HepG2 (cell line): ENCODE measurements around the gene PRKAR1A. TPM values are rescaled to one million over a fixed set of nuclear protein-coding genes. Genes with fewer than 3 reads are reported as not detected.

Experiments
- ATAC-seq: fragments of 200-7000 bp; cut with Tn5 transposase; 3 replicates; pipeline ENCODE4 v1.9.1; 2020; ENCODE audit warnings: mild to moderate bottlenecking, moderate library complexity
- BruUV-seq: library from RNA; stranded (reverse); fragments of 400-500 nt; replicated peaks from 2 replicates; lab custom pipeline; 2021; lab: Mats Ljungman, UMichigan
- CTCF ChIA-PET: fragments of 300-600 bp; formaldehyde crosslinking; extraction: SDS; loops from one replicate; lab custom pipeline; 2021; ENCODE audit warnings: low total read pairs, inconsistent platforms, low intra/inter-chr PET ratio; lab: Yijun Ruan, JAX
- POLR2A ChIA-PET: fragments of 350-600 bp; sonication (Branson Sonifier 250); formaldehyde crosslinking; loops from one replicate; lab custom pipeline; 2020; ENCODE audit warnings: antibody characterized with exemption, inconsistent platforms; lab: Yijun Ruan, JAX
- DNase-seq: peaks from one replicate; pipeline ENCODE4 v3.0.0-alpha.2; 2015; ENCODE audit warnings: low spot score
- FAIRE-seq: peaks from 3 replicates; lab custom pipeline; 2011; peaks lifted over from hg19 to GRCh38; lab: Jason Lieb, UNC
- H2AFZ ChIP-seq: one replicate; pipeline ENCODE4 v1.6.1; 2011; ENCODE audit warnings: low read length, inconsistent platforms
- H3K27ac ChIP-seq: fragments of 300-600 bp; 3 replicates; pipeline ENCODE4 v1.8.0; 2011; ENCODE audit warnings: mixed run types, mild to moderate bottlenecking, mixed read lengths, low read length, inconsistent platforms; ENCODE audit not compliant: insufficient read depth; ENCODE audit errors: extremely low read length
- H3K27me3 ChIP-seq, 2 experiments: fragments of 200-600 bp in 1 of 2; 2 replicates in 1 of 2; 3 replicates in 1 of 2; pipeline versions ENCODE4 v1.6.0 to v1.8.0; 2011; ENCODE audit warnings: low read length in 2 of 2, mild to moderate bottlenecking in 2 of 2, moderate library complexity in 2 of 2, inconsistent platforms in 1 of 2; ENCODE audit not compliant: insufficient read depth in 2 of 2, control insufficient read depth in 1 of 2
- H3K36me3 ChIP-seq, 2 experiments: fragments of 200-600 bp in 1 of 2; replicated peaks in 1 of 2; 2 replicates in 1 of 2; 3 replicates in 1 of 2; pipeline versions ENCODE4 v1.5.1 to v1.8.0; 2011; ENCODE audit warnings: low read length in 2 of 2, inconsistent platforms in 1 of 2; ENCODE audit not compliant: insufficient read depth in 2 of 2, control insufficient read depth in 1 of 2
- H3K4me1 ChIP-seq: 2 replicates; pipeline ENCODE4 v1.5.1; 2012; ENCODE audit warnings: low read length, inconsistent platforms; ENCODE audit not compliant: insufficient read depth
- H3K4me2 ChIP-seq: 2 replicates; pipeline ENCODE4 v1.6.0; 2011; ENCODE audit warnings: low read depth, low read length, inconsistent platforms
- H3K4me3 ChIP-seq, 3 experiments: fragments of 200-600 bp in 1 of 3; sonication (generic), shearing (Covaris generic) in 1 of 3; replicated peaks in 1 of 3; 2 replicates each; pipeline ENCODE4 v1.5.1; 2011 to 2016; ENCODE audit warnings: low read length in 3 of 3, inconsistent platforms in 2 of 3, low read depth in 2 of 3, mild to moderate bottlenecking in 2 of 3, control low read depth in 1 of 3, mixed read lengths in 1 of 3; ENCODE audit not compliant: insufficient read depth in 1 of 3
- H3K79me2 ChIP-seq: one replicate; pipeline ENCODE4 v1.6.1; 2011; ENCODE audit warnings: low read length, inconsistent platforms; ENCODE audit not compliant: insufficient read depth
- H3K9ac ChIP-seq: 2 replicates; pipeline ENCODE4 v1.6.0; 2011; ENCODE audit warnings: mild to moderate bottlenecking, low read depth, low read length, inconsistent platforms; ENCODE audit not compliant: insufficient read depth
- H3K9me3 ChIP-seq: 2 replicates; pipeline ENCODE4 v1.5.1; 2012; ENCODE audit warnings: mild to moderate bottlenecking, low read length
- H4K20me1 ChIP-seq: 2 replicates; pipeline ENCODE4 v1.6.0; 2011; ENCODE audit warnings: inconsistent platforms, mild to moderate bottlenecking, low read length, moderate library complexity; ENCODE audit not compliant: insufficient read depth
- CAMTA2 ChIP-seq: sonication (generic); formaldehyde crosslinking; IDR thresholded peaks from 2 replicates; pipeline ENCODE4 v1.4.0; 2020; ENCODE audit warnings: mild to moderate bottlenecking, missing genetic modification reagents, borderline replicate concordance
- DMTF1 ChIP-seq: sonication (generic); formaldehyde crosslinking; IDR thresholded peaks from 2 replicates; pipeline ENCODE4 v1.4.0; 2020; ENCODE audit warnings: mild to moderate bottlenecking, missing genetic modification reagents
- PBX2 ChIP-seq: IDR thresholded peaks from 2 replicates; pipeline ENCODE4 v1.6.1; 2016; ENCODE audit warnings: control low read depth
- WGBS: methylation state at CpG from one replicate; pipeline ENCODE4 v1.1.6; 2017; ENCODE audit warnings: low lambda C conversion rate; 5-methylcytosine and 5-hydroxymethylcytosine counted together
- in situ Hi-C: cut with HindIII; loops from 2 replicates; pipeline ENCODE4 v1.10.0; 2017; ENCODE audit warnings: low pct_unique_long_range_greater_than_20kb; ENCODE audit not compliant: extremely low pct_ligation_motif_present
- intact Hi-C: fragments of 100-400 bp; cut with micrococcal nuclease; formaldehyde crosslinking; loops from one replicate; pipeline ENCODE4 v1.10.0; 2022; ENCODE audit not compliant: unreplicated experiment
- polyA plus RNA-seq, 8 experiments: library from polyadenylated mRNA; depleted of rRNA in 3 of 8; stranded (reverse) in 7 of 8; unstranded in 1 of 8; fragments of >200 nt; fragmentation: Illumina TruSeq in 4 of 8; extraction: Trizol in 4 of 8; gene quantifications; 2 replicates each; pipeline versions ENCODE4 v1.2.1 to v1.2.3, GENCODE V29; 2011 to 2016; ENCODE audit warnings: low read depth in 4 of 8, missing spikeins in 1 of 8, mixed read lengths in 1 of 8; ENCODE audit not compliant: insufficient read depth in 1 of 8
- total RNA-seq, 5 experiments: library from RNA; depleted of rRNA; stranded (reverse); fragments of >200 nt; fragmentation: Illumina TruSeq; extraction: Trizol; gene quantifications; 2 replicates each; pipeline ENCODE4 v1.2.3, GENCODE V29; 2016; ENCODE audit warnings: low read depth in 1 of 5
- TF ChIP-seq, protein P1 (sequence below): IDR thresholded peaks from 2 replicates; pipeline ENCODE4 v1.6.1; 2016; ENCODE audit warnings: missing compliant biosample characterization, missing genetic modification reagents, borderline replicate concordance
- TF ChIP-seq, protein P2 (sequence below): sonication (generic); formaldehyde crosslinking; IDR thresholded peaks from 2 replicates; pipeline ENCODE4 v1.4.0; 2020; ENCODE audit warnings: mild to moderate bottlenecking, missing genetic modification reagents

Gene PRKAR1A
- total and polyA plus RNA-seq, 2 of the 13 experiments (the other 11 are each of a cell fraction or from before 2014, with no cell fraction given): 265 to 266 TPM

- TF ChIP-seq, protein P1, sequence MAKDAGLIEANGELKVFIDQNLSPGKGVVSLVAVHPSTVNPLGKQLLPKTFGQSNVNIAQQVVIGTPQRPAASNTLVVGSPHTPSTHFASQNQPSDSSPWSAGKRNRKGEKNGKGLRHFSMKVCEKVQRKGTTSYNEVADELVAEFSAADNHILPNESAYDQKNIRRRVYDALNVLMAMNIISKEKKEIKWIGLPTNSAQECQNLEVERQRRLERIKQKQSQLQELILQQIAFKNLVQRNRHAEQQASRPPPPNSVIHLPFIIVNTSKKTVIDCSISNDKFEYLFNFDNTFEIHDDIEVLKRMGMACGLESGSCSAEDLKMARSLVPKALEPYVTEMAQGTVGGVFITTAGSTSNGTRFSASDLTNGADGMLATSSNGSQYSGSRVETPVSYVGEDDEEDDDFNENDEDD (CRISPR knock-in tag): no peak
- TF ChIP-seq PBX2 (no peak), CAMTA2 (no peak)
Observed at GRCh38 chr17:68592009-68592408, 79.8 kb downstream of the PRKAR1A start (continued).

DNA sequence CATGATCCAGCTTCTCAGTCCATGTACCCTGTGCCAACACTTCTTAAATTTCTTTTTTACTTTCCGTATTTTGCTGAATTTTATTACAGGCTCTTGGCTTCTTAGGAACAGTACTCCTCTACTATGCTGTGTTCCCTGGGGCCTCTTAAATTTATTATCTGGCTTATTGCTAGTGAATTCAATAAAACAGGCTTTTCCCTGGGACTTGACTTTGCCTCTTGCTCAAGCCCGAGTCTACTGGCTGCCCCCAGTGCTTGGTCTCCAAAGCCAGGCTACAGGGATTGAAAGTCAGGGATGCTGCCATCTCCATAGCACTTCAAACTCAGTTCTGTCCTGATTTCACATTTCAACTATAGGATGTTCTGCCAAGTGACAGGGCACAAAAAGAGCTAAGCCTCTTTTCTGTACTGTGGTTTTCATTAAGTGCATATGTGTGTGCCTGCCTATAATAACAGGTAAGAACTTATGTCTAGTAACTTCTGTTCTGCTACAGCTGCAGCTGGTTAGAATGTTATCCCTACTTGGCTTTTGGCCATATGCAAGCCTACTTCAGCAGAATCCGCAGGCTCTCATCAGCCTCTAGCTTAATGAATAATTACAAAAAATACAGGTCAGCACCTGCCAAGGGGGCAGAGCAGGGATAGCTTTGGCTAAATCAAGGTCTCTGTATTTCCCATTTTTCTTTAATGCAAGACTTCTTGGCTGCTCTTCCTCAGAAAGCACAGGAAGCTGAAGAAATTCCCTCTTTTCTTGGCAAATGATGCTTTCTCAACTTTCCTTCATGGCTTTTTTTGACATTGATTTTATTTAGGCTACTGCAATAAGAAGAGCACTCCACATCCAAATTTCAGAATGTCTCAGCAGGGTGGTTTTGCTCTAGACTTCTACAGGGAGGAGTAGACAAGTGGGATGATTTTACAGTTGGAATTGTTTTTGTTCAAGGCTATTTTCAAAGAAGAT, 80.7 kb downstream of the PRKAR1A start:
- no peak for FAIRE-seq
- Histone ChIP-seq H3K79me2 (peaks cover 3% of the 10 kb centered on the region), H3K4me2 (no peak overlapping the region), H3K4me3 (no peak overlapping the region), H3K9ac (no peak overlapping the region), H3K27me3 (no peaks in the 10 kb centered on the region), H2AFZ (no peak overlapping the region), H4K20me1 (no peaks in the 10 kb centered on the region), H3K4me1 (peaks cover 32% of the 10 kb centered on the region), H3K27ac (no peak overlapping the region), H3K9me3 (peaks cover 14% of the 10 kb centered on the region), H3K36me3 (peaks cover 0 to 5% of the 10 kb centered on the region in 2 experiments; a peak in 1 of 5 replicates)
- CTCF ChIA-PET: no interaction called here
- 98% methylated on average over 3 of the region's 3 CpGs for WGBS
- TF ChIP-seq DMTF1 (CRISPR knock-in tag): no peak
- TF ChIP-seq, protein P2, sequence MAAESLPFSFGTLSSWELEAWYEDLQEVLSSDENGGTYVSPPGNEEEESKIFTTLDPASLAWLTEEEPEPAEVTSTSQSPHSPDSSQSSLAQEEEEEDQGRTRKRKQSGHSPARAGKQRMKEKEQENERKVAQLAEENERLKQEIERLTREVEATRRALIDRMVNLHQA (CRISPR knock-in tag): no peak
- BruUV-seq: no TSS peak
- ATAC-seq: no peak
- intact Hi-C loops (no loop called here), in situ Hi-C loops (no loop called here)
- POLR2A ChIA-PET: interaction anchor here (1.3 to 1.7 kb wide), 4 partner anchors 7 to 14 kb away, joined by 3 to 5 read pairs (median 4); no protein-coding TSS in a partner anchor
- DNase-seq: no peak
